COR-L47 (cell line): Measurements from ENCODE around the gene FAM240B.

Experiments used
- DNase-seq: peaks from one replicate; lab custom pipeline; 2025; lab: John Stamatoyannopoulos, UW

The FAM240B gene

DNA sequence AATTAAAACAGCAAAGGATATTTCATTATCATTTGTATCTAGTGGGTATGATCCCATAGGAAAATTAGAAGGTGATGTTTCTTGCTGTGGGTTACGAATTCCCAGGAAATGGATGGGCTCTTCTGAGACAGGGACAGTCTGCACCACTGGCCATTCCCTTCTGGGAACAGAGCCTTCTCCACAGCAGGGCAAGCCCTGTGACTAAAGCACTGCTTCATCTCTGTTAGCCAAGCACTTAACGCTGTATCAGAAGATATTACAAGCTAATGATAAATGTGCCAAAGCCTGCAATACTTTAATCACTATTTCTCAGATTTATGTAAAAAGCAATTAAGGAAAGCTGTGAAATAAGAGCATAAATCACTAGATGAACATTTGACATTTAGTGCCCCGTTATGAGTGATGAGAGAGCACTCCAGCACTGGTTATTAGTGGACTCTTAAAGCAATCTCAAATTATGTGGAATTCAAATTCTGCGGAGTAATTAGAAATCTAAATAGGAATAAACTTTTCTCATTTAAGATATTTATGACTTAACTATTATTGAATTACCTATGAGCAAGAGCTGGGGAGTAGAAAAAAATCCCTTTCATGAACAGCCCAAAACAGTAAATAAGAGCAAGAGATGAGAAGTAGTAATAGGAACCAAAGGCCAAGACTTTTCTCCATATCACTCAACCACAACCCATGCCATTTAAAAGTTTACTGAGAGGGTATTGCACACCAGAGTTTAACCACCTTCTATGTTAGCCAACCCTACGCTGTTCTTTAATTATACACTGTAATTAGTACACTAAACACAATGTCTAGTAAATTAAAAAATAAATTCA lies 49.2 kb downstream of the FAM240B start:
- DNase-seq: no peak

DNA sequence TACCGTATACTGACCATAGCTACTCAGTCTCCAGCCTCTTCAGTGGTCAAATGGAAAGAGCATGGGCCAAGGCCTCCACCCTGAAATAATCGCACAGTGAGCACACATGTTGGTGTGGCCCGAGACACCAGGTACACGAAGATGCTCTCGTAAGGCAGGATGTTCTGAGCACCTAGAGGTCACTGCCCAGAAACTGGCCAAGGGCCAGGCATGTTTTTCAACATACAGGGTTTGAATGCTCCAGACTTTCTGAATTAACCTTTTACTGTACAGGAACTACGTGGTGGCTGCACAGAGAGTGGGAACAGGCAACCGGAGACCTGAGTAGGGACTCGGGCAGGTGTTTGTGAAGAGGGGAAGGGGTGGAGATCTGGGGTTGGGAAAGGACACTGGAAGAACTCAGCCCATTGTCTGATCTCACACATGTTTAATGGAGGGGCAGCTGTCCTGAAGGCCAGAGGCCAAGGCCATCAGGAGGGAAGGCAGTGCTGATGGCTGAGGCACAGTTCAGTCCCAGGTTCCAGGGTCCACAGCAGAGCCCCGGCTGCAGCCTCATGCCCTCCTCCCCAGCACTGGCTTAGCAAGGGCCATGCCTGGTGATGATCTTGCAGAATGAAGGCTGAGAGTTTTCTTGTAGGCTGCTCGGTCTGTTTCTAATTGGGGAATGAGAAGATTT lies 51.0 kb downstream of the FAM240B start:
- no peak for DNase-seq

DNA sequence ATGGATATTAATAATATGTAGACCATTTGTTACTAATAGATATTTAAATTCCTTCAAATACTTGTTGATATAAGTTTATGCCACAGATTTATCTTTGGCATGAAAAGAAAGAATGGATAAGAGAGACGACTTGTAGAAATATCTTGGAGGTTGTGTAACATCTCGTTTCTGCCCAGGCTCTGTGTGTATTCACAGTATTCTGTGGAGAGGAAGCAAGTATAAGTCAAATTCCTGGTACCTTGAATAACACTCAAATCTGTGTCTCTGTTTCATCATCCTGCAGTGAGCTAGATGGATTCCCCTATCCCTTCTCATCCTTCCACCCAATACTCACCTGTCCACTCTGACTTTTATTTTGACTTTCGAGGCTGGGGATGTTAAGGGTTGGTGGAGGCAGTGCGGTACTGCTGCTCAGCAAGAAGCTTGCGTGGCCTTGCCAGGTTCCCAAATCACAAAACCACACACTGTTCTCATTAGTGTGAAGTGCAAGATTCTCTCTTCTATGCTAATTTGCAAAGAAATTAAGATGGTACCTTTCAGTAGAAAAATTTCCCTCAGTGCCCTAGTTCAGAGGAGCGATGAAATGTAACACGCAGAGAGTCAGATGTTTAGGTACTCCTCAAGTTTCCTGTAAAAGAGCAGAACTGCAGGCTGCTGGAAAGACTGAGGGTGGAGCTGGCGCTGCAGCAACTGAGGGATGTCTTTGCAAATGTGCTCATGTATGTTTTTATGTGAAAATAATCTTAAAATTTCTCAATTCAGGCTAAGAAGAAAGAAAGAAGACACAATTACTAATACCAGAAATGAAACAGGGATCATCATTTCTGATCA lies 57.0 kb downstream of the FAM240B start:
- no peak for DNase-seq

DNA sequence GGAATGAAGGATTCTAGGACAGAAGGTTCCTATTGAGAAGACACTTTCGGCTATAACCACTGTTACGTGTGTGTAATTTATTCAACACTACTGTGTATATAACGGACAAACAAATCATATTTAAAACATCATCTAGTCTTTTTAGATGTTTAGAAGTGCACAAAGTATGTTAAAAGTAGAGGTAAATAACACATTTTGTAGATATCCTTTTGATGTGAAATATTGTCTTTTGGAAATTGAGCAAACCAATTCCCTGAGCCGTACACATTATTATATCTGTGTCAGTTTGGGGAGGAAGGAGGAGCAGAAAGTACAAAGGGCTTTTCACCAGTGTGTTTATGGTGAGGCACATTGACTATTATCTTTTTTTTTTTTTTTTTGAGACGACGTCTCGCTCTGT lies 60.4 kb downstream of the FAM240B start:
- DNase-seq: no peak

DNA sequence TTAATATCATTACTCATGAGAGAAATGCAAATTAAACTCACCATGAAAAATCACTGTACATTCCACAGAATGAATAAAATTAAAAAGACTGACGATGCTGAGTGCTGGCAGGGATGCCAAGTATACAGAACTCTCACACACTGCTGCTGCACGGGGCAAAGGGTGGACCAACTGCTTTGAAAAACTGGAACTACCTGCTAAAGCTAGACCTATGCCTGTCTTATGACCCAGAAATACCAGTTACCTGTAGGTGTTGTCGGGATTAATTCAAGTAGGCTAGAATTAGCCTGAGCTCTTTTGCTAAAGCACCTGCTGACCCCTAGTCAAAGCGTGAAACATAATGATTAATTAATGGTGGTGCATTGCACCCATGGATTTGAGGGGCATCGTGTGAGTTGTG lies 63.0 kb downstream of the FAM240B start:
- no peak for DNase-seq

DNA sequence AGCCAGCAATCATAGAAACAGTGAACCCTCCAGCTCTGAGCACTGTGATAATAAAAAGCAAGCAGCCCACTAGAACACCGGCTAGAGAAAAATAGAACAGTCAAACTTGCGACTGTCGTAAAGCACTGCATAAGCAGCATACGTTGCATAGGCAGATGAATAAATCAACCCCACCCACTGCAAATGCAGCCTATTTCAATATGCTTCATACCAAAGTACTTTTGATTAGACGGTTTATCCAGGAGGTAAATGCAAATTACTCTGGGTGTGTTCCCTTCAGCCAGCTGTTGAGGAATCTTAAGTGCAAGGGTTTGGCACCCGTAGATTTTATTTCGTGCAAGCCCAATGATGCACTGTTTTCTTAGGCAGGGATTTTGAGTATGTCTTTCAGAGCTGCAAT lies 67.4 kb downstream of the FAM240B start:
- no peak for DNase-seq

DNA sequence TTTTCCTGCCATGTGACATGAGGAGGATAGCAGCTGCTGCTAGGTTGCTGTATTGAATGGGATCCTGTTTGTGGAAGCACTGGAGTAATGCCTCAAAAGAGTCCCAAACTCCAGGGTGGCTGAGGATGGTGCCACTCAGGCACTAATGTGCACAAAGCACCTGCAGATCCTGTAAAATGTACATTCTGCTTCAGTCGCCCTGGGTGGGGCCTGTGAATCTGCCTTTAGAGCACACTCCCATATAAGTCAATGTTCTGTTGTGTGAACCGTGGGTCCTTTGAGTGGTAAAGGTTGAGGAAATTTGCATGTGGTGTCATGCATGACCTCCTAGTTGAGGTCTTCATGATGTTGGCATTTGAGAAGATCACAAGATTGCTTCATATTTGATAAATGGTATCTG lies 67.9 kb downstream of the FAM240B start:
- DNase-seq: no peak

DNA sequence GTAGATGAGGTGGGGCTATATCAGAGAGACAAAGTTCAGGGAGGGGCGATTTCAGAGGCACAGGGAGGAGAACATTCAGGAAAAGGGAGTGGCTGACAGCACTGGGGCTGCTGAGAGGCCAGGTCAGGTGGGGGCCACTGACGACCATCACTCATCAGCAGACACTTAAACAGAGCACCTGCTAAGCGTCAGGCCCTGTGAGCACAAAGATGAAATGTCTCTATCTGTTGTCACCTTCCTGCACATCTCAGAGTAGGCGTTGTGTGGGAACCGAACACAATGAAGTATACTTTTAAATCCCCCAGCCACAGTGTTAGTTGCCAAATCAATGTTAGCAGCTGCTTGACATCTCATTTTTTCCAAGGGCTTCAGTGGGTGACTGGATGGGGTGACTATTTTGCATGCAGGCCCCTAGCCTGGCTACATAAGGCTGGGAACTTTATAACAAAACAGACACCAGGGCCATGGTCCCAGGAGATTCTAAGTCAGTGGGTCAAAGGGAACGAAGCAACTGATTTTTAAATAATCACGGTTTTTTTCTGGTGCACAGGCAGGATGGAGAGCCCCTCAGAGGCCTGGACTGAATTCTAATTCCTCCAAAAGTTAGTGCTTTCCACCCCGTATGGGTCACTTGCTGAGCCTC lies 68.4 kb downstream of the FAM240B start:
- no peak for DNase-seq

DNA sequence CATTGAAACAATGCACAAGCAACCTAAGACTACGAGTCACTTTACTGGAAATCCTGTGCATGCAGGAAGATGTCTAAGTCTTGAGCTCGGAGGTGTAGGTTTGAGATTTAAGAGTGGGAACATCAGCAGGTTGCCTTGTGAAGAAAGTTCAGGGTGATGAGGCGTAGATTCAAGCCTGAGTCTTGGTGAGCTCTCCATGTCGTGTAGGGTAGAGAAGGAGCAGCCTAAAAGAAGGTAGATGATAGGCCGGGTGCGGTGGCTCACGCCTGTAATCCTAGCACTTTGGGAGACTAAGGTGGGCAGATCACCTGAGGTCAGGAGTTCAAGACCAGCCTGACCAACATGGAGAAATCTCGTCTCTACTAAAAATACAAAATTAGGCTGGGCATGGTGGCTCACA lies 69.4 kb downstream of the FAM240B start:
- no peak for DNase-seq

DNA sequence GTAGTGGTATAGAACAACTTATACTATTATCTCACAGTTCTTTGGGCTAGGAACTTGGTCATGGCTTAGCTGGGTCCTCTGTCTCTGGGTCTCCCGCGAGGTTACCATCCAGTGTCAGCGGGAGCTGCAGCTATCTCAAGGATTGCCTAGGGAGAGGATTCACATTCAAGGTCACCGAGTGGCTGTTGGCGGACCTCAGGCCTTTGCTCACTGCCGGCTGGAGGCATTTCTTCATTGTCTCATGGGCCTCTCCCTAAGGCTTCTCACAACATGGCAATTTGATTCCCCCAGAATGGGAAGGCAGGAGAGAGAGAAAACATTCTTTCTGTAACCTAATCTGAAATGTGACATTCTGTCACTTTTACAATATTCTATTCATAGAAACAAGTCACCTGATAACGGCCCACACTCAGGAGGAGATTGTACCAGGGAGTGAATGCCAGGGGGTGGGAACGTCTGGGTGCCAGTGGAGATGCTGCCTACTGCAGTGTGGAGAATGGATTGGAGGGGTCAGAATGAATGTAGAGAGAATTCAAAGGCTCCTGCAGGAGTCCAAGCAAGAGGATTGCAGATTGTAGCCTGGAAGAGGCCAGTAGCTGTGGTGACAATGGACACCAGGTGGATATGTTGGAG lies 70.1 kb downstream of the FAM240B start:
- no peak for DNase-seq

DNA sequence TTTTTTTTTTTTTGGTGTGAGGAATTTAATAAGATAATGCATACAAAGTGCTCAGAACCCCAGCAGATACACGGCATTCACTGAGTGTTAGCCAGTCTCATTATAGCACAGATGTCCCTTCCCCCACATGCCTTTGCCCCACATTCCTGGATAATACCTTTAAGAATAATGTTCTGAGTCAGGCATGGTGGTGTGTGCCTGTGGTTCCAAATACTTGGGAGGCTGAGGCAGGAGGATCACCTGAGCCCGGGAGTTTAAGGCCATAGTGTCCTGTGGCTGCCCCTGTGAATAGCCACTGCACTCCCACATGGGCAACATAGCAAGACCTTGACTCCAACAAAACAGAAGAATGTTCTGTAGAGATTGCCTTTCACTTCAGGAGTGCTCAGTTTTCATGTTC lies 75.3 kb downstream of the FAM240B start:
- no peak for DNase-seq
